HG02981 (cell line): ENCODE results near the gene TOM1L1.

Experiments
- ATAC-seq: cut with Tn5 transposase; IDR thresholded peaks from one replicate; pipeline ENCODE4 v1.9.1; 2021; ENCODE audit warnings: mild to moderate bottlenecking, moderate library complexity; ENCODE audit not compliant: unreplicated experiment

TOM1L1 gene

GRCh38 chr17:54892360-54892759, 8.3 kb upstream of the TOM1L1 start:
- ATAC-seq, result no peak

DNA sequence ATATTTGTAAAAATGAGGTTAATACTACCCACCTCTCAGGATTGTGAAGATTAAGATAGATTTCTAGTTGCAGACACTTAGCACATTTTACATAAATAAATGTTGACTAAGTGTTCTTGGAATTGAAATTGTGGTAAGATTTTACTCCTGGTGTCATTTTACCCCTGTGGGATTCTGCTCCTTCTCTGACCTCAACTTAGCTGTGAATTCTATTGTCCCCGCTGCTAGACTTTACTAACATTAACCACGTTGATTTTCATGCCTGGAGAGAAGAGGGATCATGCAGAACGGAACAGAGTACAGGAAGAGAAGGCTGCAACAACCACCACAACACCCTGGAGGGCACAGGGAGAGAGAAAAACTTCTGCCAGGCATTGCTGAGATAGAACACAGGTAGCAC, 2.1 kb upstream of the TOM1L1 start:
- no peak for ATAC-seq

DNA sequence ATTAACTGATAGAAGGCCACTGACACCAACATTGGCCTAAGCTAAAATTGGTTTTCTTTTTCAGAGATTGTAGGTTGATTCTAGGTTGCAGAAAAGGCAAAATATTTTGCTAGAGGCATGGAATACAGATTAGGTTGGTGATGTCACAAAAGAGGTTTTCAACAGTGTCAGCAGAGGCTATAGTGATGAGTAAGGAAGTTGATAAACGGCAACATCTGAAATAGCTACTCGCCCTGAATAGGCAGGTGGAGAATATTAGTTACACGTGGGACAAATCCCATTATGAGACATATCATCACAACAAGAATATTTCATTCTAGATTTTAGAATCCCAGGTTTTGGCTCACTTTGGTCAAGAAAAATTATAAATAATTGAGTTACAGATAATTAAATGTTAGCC, 1.5 kb upstream of the TOM1L1 start:
- no peak for ATAC-seq

- peak; percentile 13 for ATAC-seq
Observed at GRCh38 chr17:54899721-54900456, 763 bp upstream of the TOM1L1 start.

DNA sequence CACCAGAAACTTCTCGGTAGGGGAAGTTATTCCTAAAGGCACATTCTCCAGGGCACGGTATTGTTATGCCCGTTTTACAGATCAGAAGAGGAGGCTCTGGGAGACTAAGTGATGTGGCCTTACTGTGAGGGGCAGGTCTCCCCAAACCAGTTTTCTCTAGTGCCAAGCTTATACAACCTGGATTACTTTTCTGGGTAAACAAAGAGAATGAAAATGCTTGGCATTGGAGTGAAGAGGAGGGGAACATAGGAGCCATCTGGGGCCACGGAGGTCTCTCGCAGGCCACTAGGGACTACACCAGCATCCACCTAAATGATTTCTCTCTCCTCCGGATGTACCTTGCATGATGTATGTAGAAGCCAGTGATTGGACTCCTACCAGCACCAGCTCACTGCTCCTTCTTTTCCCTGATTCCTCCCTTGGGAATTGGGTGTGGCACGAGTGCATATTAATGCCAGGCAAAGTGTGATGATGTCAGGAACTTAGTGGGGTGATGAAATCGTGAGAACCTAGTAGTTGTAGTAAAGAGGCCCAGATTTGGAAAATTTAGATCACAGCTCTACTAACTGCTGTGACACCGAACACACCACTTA, 674 bp downstream of the TOM1L1 start:
- ATAC-seq, result no peak

DNA sequence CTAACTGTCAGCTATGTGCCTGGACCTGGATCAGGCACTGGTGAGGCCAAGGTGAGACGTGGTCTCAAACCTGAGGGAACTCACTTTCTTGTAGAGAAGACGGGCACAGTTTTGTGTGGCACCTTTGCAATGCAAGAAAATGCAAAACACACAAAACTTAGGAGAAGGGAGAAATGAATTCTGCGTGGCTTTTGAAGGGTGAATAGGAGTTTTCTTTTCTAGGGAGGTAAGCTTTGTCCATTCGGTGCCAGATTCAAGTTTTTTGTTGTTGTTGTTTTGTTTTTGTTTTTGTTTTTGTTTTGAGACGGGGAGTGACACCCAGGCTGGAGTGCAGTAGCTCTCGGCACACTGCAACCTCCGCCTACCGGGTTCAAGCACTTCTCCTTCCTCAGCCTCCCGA, 1.4 kb downstream of the TOM1L1 start:
- ATAC-seq, result no peak

- no peak for ATAC-seq
Observed at GRCh38 chr17:54902611-54903010, 2.0 kb downstream of the TOM1L1 start.

DNA sequence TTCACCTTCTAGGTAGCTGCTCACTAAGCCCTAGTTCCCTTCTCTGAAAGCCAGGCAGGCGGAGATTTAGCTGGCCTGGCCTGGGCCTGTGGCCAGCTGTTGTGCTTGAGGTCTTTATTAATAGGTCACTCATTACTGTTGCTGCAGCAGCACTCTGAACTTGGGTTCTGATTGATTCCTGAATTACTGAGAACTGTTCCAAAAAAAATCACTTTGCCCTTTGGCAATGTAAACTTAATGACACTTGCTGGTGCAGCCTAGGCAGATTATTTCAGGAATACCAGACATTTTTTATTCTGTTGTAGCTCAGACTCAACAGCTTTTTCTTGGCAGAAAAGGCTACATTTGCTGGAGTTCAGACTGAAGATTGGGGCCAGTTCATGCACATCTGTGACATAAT, 2.7 kb downstream of the TOM1L1 start:
- ATAC-seq, result no peak

DNA sequence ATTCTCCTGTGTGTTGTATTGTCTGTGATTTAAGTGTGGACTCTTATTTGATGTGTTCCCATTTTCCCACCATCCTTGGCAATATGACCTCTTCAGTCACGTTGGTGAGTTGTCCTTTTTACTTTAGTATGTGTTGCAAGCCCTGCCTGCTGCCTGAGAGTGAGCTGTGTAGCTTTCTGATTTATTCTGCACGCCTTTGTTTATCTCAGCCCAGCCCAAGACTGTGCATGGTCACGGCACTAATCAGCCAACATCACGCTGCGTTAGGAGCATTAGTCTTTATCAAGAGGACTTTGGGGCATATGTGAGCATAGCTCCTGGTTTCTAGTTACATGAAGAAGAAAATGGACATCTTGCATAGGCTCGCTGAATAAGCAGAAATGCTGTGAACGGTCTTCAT, 6.0 kb downstream of the TOM1L1 start:
- ATAC-seq, result no peak

DNA sequence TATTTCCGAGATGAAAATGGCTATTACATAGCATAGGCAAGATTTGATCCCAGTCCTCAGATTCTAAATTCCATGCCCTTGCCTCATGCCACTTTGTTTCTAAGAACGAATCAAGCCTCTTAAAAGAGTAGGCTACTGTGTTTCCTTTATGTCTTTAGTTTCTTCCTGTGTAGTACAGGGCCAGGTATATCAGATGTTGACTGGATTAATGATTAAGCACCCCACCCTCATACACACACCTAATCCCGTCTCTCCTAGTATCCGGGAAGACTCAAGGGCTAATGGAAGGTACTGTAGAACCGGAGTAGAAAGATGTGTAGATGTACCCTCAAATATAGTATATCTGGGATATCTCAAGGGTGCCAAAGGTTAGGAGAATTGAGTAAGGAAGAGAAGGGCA, 6.7 kb downstream of the TOM1L1 start:
- no peak for ATAC-seq

DNA sequence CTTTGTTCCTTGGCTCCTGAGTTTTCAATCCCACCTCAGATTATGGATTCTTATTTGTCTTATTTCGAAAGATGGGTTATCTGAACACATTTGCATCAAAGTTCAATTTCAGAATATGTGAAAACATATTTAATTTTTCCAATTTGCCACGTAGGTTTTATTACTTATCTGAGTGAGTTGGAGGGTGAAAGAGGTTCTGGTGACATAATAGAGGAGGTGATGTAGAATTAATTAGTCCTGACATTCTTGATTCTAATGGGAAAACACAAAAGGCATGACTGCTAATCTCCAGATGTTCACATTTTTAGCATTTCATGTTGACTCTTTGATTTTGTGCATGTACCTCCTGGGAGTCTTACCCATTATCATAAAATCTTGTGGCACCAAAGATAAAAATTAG, 9.1 kb downstream of the TOM1L1 start:
- no peak for ATAC-seq

DNA sequence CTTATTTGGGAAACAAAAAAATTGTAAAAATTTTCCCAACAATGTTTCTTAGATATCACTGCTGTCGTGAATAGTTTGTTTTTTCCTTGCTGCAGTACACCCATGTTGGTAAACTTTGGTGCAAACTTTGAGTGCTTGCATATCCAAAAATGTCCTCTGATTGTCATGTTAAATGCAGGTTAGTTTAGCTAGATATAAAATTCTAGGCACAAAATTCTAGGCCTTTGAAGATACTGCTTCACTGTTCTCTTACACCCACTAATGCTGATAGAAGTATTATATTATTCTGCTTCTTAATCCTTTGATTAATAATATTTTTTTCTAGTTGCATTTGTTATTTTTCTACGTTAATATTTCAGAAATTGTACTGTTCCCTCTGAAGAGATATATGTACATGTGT, 16.1 kb downstream of the TOM1L1 start:
- ATAC-seq, result no peak

DNA sequence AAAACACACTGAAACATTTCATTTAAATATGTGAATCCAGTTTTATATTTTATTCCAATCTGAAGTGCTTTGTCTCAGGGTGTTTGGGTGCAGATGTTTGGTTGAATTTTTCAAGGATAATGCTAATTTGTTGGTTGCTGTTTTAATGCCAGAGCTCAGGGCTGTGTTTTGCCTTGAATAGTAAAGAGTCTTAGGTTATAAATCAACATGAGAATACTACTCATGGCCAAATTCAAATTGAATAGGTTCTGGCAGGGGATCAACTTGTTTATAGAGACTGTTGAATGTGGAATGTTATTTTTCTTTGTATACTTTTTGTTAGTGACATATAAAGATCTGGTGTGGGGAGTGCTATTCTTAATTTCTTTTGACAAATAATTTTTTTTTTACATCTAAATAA, 18.8 kb downstream of the TOM1L1 start:
- no peak for ATAC-seq

GRCh38 chr17:54920819-54921218, 20.2 kb downstream of the TOM1L1 start:
- ATAC-seq, result no peak

GRCh38 chr17:54924405-54924804, 23.8 kb downstream of the TOM1L1 start:
- no peak for ATAC-seq

DNA sequence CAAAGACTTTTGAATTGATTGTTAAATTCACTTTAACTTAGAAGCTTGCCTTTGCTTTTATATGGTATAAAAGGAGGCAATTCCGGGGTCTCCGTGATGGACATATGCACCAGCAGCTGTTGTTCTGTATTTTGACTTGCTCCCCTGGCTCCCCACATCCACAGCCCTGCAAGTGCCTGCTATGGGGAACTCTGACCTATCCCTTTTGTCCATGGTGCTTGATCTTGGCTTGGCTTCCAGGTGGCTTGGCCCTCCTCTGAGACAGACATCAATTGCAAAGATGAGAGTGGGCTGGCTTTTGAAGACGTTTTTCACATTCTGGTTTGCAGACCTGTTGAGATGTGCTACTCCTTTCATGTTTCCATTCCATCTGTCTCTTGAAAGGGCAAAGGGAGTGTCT, 26.9 kb downstream of the TOM1L1 start:
- no peak for ATAC-seq

DNA sequence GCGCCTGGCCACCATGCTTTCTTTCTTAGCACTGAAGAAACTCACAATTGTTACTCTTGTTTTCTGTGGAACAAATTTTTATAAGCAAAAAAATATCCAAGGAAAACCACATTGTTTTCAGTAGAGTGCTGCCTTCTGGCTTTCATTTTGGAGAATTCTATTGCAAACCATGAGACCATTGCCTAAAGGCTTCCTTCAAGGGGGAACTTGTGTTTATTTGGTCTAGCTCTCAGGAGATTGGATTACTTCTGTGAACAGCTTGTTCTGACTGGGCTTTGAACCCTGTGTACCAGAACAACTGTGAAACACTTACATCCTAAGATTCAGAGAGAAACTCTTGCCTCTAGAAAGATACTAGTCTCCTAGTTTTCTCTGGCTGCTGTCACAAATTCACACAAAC, 32.1 kb downstream of the TOM1L1 start:
- no peak for ATAC-seq

DNA sequence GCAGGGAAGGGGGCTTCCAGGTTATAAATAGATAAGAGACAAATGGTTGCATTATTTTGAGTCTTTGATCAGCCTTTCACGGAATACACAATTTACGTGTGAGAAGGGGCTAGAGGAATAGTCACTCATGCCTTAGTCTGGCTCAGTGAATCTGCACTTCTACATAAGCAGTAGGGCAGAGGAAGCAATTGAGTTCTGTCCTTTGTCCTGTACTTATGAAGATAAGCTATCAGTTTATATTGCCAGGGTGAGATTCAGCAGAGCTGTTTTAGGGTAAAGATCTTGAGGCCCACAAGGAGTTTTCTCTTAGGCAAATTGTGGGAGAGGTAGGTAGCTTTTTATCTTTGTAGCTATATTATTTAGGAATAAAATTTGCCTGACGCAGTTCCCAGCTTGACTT, 33.3 kb downstream of the TOM1L1 start:
- ATAC-seq, result no peak

GRCh38 chr17:54935471-54935870, 34.8 kb downstream of the TOM1L1 start:
- no peak for ATAC-seq

GRCh38 chr17:54937018-54937417, 36.4 kb downstream of the TOM1L1 start:
- ATAC-seq, result no peak

DNA sequence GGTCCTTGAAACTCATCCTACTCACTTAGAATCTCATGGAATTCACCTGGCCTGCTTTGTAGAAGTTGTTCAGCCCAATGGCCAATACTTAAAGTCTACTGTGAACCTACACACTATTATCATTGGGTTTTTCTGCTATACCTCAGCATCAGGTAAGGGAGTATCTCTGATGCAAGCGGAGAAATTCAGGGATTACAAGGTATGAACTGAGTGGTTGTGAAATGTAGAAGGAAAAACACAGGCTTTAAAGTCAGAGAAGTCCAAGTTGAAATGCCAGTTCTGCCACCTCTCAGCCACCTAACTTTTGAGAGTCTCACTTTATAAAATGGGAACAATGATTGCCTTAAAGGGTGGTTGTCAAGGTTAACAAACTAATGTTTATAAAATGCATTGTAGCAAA, 36.8 kb downstream of the TOM1L1 start:
- ATAC-seq, result no peak

GRCh38 chr17:54941285-54941684, 40.6 kb downstream of the TOM1L1 start:
- ATAC-seq, result no peak

DNA sequence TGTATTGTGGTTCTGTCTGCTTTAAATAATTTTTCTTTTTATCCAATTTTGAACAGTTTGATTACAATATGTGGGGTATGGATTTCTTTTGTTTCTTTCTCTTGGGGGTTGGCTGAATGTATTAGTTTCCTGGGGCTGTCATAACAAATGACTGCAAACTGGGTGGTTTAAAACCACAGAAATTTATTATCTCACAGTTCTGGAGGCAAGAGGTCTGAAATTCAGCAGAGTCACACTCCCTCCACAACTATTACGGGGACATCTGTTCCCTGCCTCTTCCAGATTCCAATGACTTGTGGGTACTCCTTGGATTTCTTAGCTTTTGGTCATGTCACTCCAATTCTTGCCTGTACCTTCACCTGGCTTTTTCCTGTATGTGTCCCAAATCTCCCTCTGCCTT, 44.1 kb downstream of the TOM1L1 start:
- no peak for ATAC-seq
